Inferior parietal cortex (tissue), 1 donor: ENCODE results near the gene GLIS1.
"Not testable (repeated sequence)": the region's sequence is repeated elsewhere in the genome, so short reads cannot be mapped to it uniquely, and the experiment has no call there.

Experiments
- DNase-seq: peaks from one replicate; pipeline ENCODE4 v3.0.0-alpha.2; 2016; ENCODE audit errors: extremely low spot score

Gene GLIS1

GRCh38 chr1:53562981-53563379 is 176.0 kb downstream of the GLIS1 start:
- no peak for DNase-seq

DNA sequence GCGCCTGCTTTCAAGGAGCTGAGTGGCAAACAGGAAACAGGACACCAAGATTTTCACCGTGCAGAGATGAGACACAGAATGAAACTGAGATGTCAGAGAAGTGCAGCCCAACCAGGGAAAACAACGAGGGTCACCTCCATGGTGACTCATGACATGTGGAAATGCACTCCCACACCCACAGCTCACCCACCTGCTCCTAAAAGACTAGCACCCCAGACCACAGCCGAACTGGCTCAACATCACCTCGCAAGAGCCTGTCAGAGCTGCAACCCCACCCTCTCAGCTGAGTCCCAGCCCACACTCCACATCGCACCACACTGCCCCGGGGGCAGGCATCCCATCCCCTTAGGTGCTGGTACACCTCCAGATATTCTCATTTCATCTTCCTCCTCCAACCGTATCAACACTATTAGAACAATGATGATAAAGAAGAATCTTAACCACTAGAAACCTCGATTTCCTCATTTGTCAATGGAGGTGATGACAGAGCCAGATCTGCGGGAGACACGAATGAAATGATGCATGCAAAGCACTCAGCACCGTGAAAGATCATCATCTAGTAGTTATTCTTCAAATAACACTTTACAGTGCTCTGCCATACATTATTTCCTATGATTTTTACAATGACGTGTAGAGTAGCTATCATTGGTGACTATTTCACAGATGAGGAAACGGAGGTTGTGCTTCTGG is 176.5 kb downstream of the GLIS1 start:
- no peak for DNase-seq

DNA sequence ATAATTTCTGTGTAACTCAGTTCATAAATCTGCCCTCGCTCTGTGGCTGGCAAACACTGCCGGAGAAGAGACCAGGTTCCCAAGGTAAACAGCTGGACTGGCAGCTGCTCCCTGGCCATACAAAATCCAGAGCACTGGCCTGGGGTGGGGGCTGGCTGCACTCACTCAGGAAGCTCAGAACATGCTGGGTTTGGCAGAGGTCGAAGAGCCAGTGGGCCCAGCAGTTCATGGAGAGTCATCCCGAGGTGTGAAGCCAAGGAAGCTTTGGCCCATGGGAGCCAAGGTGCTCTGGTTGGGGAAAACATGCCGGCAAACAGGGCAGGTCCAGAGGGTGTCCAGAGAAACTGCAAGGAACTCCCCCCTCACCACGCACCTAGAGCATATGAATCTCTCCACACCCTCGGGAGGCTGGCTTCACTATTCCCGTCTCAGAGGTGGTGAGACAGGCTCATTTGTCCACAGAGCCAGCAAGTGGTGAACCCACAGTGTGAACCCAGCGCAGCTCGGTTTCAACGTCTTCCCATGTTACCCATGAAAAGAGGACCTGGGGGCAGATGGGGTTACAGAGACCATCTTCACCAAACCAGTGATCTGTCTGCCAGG is 177.4 kb downstream of the GLIS1 start:
- DNase-seq = no peak

GRCh38 chr1:53560581-53561502 is 178.1 kb downstream of the GLIS1 start:
- no peak for DNase-seq

DNA sequence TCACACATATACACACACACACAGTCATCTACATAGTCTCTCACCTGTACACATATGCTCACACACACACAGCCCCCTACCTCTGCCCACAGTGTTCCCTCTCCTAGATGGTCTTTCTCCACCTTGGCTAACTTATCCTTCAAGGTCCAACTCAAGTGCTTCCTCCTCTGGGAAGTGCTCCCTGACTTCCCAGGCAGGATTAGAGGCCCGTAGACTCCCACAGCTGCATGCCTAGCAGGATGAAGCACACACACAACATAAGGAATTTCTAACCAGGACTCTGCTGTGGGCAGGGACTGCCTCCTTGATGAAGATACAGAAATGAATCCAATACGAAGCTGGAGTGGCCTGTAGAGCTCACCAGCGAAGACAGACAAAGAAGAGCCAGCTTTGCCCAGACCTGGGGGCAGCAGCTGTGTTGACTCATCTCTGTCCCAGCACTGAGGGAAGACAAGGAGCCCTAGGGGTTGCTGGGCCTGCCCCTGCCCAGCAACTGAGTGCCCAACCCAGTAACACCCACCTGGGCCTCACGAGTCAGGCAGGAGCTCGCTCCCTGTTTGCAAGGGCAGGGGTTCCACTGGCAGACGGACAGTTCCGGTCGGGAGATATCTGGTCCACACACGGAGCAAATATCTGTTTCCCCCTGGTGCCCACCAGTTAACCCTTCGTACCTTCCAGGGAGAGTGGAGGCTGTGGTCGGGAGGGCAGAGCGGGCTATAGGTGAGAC is 178.9 kb downstream of the GLIS1 start:
- no peak for DNase-seq

GRCh38 chr1:53559391-53559815 is 179.6 kb downstream of the GLIS1 start:
- no peak for DNase-seq

GRCh38 chr1:53558739-53559315 is 180.1 kb downstream of the GLIS1 start:
- DNase-seq = no peak

GRCh38 chr1:53557830-53558738 is 180.9 kb downstream of the GLIS1 start:
- no peak for DNase-seq

DNA sequence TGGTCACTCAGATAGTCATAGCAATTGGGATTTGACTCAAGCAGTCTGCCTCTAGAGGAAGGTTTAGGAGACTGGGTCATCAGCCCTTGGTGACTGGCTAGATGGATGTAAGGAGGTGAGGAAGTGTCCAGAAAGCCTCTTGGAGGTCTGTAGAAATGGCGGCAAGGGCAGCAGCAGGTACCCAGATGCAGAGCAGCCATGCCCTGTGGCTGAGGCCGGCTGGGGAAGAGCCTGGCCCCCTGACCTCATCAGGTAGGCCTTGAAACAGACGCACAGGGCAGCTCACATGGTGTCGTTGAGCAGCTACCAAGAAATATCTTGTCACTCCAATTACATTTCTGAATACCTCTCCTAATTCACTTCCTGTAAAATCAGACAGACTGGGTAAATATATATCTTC is 181.6 kb downstream of the GLIS1 start:
- no peak for DNase-seq

- no peak for DNase-seq
Observed at GRCh38 chr1:53556657-53557227, 182.2 kb downstream of the GLIS1 start.

DNA sequence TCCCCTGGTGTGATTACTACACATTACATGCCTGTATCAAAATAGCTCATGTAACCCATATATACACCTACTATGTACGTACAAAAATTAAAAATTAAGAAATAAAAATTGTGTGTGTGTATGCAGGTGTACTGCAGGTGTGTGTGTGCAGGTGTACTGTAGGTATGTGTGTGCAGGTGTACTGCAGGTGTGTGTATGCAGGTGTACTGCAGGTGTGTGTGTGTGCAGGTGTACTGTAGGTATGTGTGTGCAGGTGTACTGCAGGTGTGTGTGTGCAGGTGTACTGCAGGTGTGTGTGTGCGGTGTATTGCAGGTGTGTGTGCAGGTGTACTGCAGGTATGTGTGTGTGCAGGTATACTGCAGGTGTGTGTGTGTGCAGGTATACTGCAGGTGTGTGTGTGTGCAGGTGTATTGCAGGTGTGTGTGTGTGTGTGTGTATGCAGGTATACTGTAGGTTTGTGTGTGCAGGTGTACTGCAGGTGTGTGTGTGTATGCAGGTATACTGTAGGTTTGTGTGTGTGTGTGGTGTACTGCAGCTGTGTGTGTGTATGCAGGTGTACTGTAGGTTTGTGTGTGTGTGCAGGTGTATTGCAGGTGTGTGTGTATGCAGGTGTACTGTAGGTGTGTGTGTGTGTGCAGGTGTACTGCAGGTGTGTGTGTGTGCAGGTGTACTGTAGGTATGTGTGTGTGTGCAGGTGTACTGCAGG is 183.2 kb downstream of the GLIS1 start:
- not testable (repeated sequence) for DNase-seq

DNA sequence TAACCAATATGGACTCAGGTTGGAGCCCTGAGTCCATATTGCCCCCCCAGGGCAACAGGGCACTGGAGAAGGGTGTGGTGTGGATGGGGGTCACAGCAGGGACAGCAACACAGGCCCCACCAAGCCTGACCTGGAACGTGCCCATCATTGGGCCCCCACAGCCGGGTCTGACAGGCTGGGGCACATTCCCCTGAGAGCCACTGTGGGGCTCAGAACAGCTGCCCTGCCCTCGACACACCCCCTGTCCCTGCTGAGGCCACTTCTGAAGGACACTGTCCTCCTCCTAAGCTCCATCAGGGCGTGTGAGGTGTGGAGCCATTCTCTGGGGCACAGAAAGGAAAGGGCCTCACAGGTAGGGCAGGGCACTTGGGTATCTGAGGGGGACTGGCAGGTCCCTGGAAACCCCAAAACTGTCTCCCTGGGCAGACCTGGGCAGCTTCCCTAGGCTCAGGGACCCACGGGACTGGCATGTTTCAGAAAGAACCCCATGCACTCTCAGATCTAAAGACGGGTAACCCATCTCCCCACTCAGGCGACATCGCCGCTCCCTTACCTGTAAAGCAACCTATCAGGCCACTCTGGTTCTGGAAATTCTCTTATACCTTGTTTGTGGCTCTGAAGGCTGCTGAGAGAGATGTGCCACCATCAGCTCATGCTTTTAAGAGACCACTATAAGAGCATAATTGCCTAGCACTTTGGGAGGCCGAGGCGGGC is 184.2 kb downstream of the GLIS1 start:
- DNase-seq = no peak

GRCh38 chr1:53553734-53554509 is 185.0 kb downstream of the GLIS1 start:
- no peak for DNase-seq

DNA sequence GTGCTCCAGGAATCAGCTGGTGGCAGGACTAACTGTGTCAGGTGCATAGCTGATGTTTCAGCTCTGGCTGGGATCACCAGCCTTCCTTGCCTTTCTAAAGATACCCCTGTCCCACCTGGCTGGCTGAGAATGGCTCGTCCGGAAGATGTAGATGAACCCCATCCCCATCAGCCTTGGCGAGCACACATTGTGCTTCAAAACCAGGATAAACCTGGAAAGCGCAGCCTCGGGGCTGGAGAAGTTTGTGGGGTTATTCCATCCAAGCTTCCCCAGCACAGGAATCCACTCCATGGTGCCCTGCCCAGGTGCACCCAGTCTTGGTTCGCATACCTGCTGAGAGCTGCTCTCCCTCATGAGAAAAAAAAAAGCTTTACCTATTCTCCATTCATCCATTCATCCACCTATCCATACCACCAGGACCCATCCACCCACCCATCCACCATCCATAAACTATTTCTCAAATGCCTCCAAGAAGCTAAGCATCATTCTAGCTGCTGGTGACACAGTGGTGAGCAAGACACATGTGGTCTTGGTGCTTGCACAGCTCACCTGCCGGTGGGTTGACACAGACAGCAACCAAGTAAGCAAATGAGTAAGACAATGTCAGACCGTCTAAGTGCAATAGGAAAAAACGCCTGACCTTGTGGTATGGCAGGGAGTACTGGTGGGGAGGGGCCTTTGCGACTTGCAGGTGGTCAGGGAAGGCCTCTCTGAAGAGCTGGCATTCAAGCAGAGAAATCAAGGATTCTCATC is 185.8 kb downstream of the GLIS1 start:
- DNase-seq = no peak

GRCh38 chr1:53552146-53552861 is 186.7 kb downstream of the GLIS1 start:
- no peak for DNase-seq

- no peak for DNase-seq
Observed at GRCh38 chr1:53551428-53551995, 187.5 kb downstream of the GLIS1 start.
